Right lobe of liver (tissue), 6 donors: ENCODE data around the gene HSPB6. TPM values are rescaled to one million over a fixed set of nuclear protein-coding genes. Genes with fewer than 3 reads are reported as not detected.

Experiments used
- ATAC-seq, 4 donors: fragments of 200-7000 bp; cut with Tn5 transposase; one replicate each; pipeline ENCODE4 v1.9.1; 2020; ENCODE audit warnings: mild to moderate bottlenecking in 4 of 4, moderate library complexity in 4 of 4
- DNase-seq, 3 donors: peaks; one replicate each; pipeline ENCODE4 v3.0.0-alpha.2; 2020
- H3K27ac ChIP-seq, 3 donors: fragments of 200-600 bp; one replicate each; pipeline ENCODE4 v1.8.0; 2022
- H3K27me3 ChIP-seq, 2 donors: fragments of 200-600 bp; one replicate each; pipeline ENCODE4 v1.8.0; 2022
- H3K36me3 ChIP-seq, 4 donors: fragments of 200-600 bp; sonication (generic) in 1 of 4; one replicate each; pipeline versions ENCODE4 v1.5.1 to v1.8.0; 2017 to 2022; ENCODE audit warnings: control low read depth in 1 of 4
- H3K4me1 ChIP-seq, 4 donors: fragments of 200-600 bp; sonication (generic) in 1 of 4; one replicate each; pipeline versions ENCODE4 v1.5.1 to v1.8.0; 2017 to 2022; ENCODE audit warnings: control low read depth in 1 of 4
- H3K4me3 ChIP-seq, 3 donors: fragments of 200-600 bp; one replicate each; pipeline ENCODE4 v1.8.0; 2022
- H3K9me3 ChIP-seq, 4 donors: fragments of 200-600 bp; sonication (generic) in 1 of 4; one replicate each; pipeline versions ENCODE4 v1.5.1 to v1.8.0; 2017 to 2022; ENCODE audit warnings: control low read depth in 1 of 4
- POLR2A ChIP-seq: fragments of 450-650 bp; IDR thresholded peaks from one replicate; pipeline ENCODE4 v1.6.1; 2017; ENCODE audit warnings: antibody characterized with exemption, mild to moderate bottlenecking
- WGBS: methylation state at CpG from one replicate; pipeline ENCODE4 v1.1.6; 2018; ENCODE audit warnings: low coverage, low lambda C conversion rate; ENCODE audit not compliant: insufficient coverage; ENCODE audit errors: missing lambda C conversion rate; 5-methylcytosine and 5-hydroxymethylcytosine counted together
- intact Hi-C, 2 donors: fragments of 100-400 bp; cut with DNase I; formaldehyde crosslinking; loops; one replicate each; pipeline versions ENCODE4 v1.11.2 to v1.14.1; 2022
- total RNA-seq, 6 experiments: library from RNA; depleted of rRNA in 2 of 6; stranded (reverse); fragments of >200 nt in 2 of 6; fragmentation: NEBNext Ultra II Directional in 3 of 6; extraction: Animal tissue kit (Norgen Biotek cat#: 25700) in 3 of 6; gene quantifications; one replicate each; pipeline versions ENCODE4 v1.1.0 to v1.2.4, GENCODE V29; 2016 to 2023
- TF ChIP-seq, protein P1 (sequence below), 4 donors: fragments of 200-600 bp in 3 of 4; fragments of 450-650 bp in 1 of 4; IDR thresholded peaks; one replicate each; pipeline versions ENCODE4 v1.5.1 to v1.8.0; 2016 to 2022; ENCODE audit warnings: antibody characterized with exemption in 4 of 4, mild to moderate bottlenecking in 2 of 4
- donor health status: DM: no; HTN: yes; CAD: no.
- donor health status: DM: no; HTN: no; CAD: no.
- donor health status: DM: no; HTN: no; CAD: no.
- donor health status: DM: no; HTN: yes; CAD: no.
- donor health status: DM: no; HTN: yes; CAD: no.

Gene HSPB6
- total RNA-seq, 6 experiments from 2014 or later: 2.6 to 6.0 (median 4.5) TPM

DNA sequence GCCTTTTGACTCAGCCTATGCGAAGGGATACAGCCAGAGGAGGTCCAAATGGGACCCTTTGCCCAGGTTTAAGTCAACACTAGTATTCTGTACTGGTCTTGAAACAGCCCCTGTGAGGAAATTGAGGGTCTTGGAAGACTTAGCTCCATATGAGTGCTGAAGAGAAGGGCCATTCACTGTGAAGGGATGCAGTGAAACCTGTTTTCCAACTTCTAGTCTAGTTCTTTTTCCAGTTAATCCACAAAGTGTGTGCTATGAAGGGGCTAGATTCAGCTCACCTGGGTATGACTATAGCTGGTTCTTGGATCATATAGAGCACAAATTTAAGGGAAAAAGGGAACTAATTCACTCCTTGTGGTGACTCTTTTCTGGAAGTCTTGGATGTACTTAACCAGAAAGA is 48.4 kb downstream of the HSPB6 start:
- no peaks in the 10 kb centered on the region for H3K36me3 ChIP-seq
- H3K27ac ChIP-seq: no peak overlapping the region
- ATAC-seq: no peak
- no peak for TF ChIP-seq POLR2A
- TF ChIP-seq, protein P1, sequence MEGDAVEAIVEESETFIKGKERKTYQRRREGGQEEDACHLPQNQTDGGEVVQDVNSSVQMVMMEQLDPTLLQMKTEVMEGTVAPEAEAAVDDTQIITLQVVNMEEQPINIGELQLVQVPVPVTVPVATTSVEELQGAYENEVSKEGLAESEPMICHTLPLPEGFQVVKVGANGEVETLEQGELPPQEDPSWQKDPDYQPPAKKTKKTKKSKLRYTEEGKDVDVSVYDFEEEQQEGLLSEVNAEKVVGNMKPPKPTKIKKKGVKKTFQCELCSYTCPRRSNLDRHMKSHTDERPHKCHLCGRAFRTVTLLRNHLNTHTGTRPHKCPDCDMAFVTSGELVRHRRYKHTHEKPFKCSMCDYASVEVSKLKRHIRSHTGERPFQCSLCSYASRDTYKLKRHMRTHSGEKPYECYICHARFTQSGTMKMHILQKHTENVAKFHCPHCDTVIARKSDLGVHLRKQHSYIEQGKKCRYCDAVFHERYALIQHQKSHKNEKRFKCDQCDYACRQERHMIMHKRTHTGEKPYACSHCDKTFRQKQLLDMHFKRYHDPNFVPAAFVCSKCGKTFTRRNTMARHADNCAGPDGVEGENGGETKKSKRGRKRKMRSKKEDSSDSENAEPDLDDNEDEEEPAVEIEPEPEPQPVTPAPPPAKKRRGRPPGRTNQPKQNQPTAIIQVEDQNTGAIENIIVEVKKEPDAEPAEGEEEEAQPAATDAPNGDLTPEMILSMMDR (IDR thresholded peaks at IDR 0.05): no peak
- intact Hi-C loops: no loop called here
- H3K9me3 ChIP-seq: no peaks in the 10 kb centered on the region
- no peak for DNase-seq
- no peaks in the 10 kb centered on the region for H3K27me3 ChIP-seq
- WGBS: no CpG with 5 or more reads among the region's 1 CpG
- no peaks in the 10 kb centered on the region for H3K4me1 ChIP-seq
- no peak overlapping the region for H3K4me3 ChIP-seq

Other genes with a start within 250 kb of the HSPB6 start
- 1 to 10 TPM; 1.0 to 4.0 (median 2.0) TPM for gene DMKN, start 243.4 kb downstream of the HSPB6 start, total RNA-seq
- gene SBSN, start 228.7 kb downstream of the HSPB6 start, total RNA-seq: under 1 TPM in 1 of 6 experiments, not detected in 5; 0.24 TPM
- gene GAPDHS, start 223.6 kb downstream of the HSPB6 start, total RNA-seq: not detected
- gene TMEM147, start 211.4 kb downstream of the HSPB6 start, total RNA-seq: 10 to 100 TPM; 29.4 to 65.7 (median 36.2) TPM
- gene ATP4A, start 193.4 kb downstream of the HSPB6 start, total RNA-seq: under 1 TPM in 1 of 6 experiments, not detected in 5; 0.06 TPM
- not detected for gene PMIS2, start 170.9 kb downstream of the HSPB6 start, total RNA-seq
- gene HAUS5, start 144.3 kb downstream of the HSPB6 start, total RNA-seq: 1 to 10 TPM; 3.7 to 6.1 (median 4.4) TPM
- gene RBM42, start 128.0 kb downstream of the HSPB6 start, total RNA-seq: 10 to 100 TPM; 27.8 to 46.5 (median 31.0) TPM
- gene ETV2, start 115.3 kb downstream of the HSPB6 start, total RNA-seq: 1 to 10 TPM in 1 of 6 experiments, under 1 TPM in 3, not detected in 2; 0.38 to 1.2 (median 0.57) TPM
- gene COX6B1, start 108.7 kb downstream of the HSPB6 start, total RNA-seq: 100 to 1,000 TPM; 189 to 697 (median 228) TPM
- under 1 TPM in 1 of 6 experiments, not detected in 5; 0.27 TPM for gene UPK1A, start 90.5 kb downstream of the HSPB6 start, total RNA-seq
- gene ZBTB32, start 52.5 kb downstream of the HSPB6 start, total RNA-seq: under 1 TPM in 1 of 6 experiments, not detected in 5; 0.15 TPM
- 10 to 100 TPM; 10.5 to 23.1 (median 15.0) TPM for gene KMT2B, start 39.0 kb downstream of the HSPB6 start, total RNA-seq
- gene IGFLR1, start 14.6 kb downstream of the HSPB6 start, total RNA-seq: 10 to 100 TPM; 16.3 to 58.9 (median 29.3) TPM
- 10 to 100 TPM; 11.3 to 19.9 (median 17.5) TPM for gene U2AF1L4, start 11.6 kb downstream of the HSPB6 start, total RNA-seq
- gene PSENEN, start 11.4 kb downstream of the HSPB6 start, total RNA-seq: 10 to 100 TPM; 24.2 to 42.9 (median 35.8) TPM
- gene LIN37, start 8.5 kb downstream of the HSPB6 start, total RNA-seq: 1 to 10 TPM; 3.2 to 8.2 (median 4.9) TPM
- gene PROSER3, start 1.1 kb upstream of the HSPB6 start, total RNA-seq: 1 to 10 TPM; 3.9 to 5.5 (median 4.7) TPM
- gene ARHGAP33, start 18.5 kb upstream of the HSPB6 start, total RNA-seq: 1 to 10 TPM in 5 of 6 experiments, under 1 TPM in 1; 0.37 to 5.2 (median 3.1) TPM
- 100 to 1,000 TPM in 4 of 6 experiments, 10 to 100 TPM in 2; 60.3 to 281 (median 134) TPM for gene PRODH2, start 55.8 kb upstream of the HSPB6 start, total RNA-seq
- not detected for gene NPHS1, start 95.5 kb upstream of the HSPB6 start, total RNA-seq
- gene KIRREL2, start 99.9 kb upstream of the HSPB6 start, total RNA-seq: not detected
- gene APLP1, start 111.5 kb upstream of the HSPB6 start, total RNA-seq: 1 to 10 TPM in 1 of 6 experiments, under 1 TPM in 2, not detected in 3; 0.27 to 1.5 (median 0.37) TPM
- 1 to 10 TPM; 1.0 to 2.6 (median 1.7) TPM for gene NFKBID, start 143.5 kb upstream of the HSPB6 start, total RNA-seq
- gene HCST, start 145.5 kb upstream of the HSPB6 start, total RNA-seq: 1 to 10 TPM in 5 of 6 experiments, not detected in 1; 1.7 to 4.2 (median 2.4) TPM
- gene TYROBP, start 151.3 kb upstream of the HSPB6 start, total RNA-seq: 10 to 100 TPM; 15.6 to 77.8 (median 29.7) TPM
- gene LRFN3, start 179.3 kb upstream of the HSPB6 start, total RNA-seq: 1 to 10 TPM; 5.6 to 8.6 (median 7.0) TPM
- gene SDHAF1, start 238.2 kb upstream of the HSPB6 start, total RNA-seq: 10 to 100 TPM in 4 of 6 experiments, 1 to 10 TPM in 2; 8.4 to 41.9 (median 12.0) TPM